ENCODE results near the gene TEX22. TPM values are rescaled to one million over a fixed set of nuclear protein-coding genes. Genes with fewer than 3 reads are reported as not detected.

The TEX22 gene
- polyA plus RNA-seq, 3 donors: 0.52 to 2.2 (median 0.57) TPM

DNA sequence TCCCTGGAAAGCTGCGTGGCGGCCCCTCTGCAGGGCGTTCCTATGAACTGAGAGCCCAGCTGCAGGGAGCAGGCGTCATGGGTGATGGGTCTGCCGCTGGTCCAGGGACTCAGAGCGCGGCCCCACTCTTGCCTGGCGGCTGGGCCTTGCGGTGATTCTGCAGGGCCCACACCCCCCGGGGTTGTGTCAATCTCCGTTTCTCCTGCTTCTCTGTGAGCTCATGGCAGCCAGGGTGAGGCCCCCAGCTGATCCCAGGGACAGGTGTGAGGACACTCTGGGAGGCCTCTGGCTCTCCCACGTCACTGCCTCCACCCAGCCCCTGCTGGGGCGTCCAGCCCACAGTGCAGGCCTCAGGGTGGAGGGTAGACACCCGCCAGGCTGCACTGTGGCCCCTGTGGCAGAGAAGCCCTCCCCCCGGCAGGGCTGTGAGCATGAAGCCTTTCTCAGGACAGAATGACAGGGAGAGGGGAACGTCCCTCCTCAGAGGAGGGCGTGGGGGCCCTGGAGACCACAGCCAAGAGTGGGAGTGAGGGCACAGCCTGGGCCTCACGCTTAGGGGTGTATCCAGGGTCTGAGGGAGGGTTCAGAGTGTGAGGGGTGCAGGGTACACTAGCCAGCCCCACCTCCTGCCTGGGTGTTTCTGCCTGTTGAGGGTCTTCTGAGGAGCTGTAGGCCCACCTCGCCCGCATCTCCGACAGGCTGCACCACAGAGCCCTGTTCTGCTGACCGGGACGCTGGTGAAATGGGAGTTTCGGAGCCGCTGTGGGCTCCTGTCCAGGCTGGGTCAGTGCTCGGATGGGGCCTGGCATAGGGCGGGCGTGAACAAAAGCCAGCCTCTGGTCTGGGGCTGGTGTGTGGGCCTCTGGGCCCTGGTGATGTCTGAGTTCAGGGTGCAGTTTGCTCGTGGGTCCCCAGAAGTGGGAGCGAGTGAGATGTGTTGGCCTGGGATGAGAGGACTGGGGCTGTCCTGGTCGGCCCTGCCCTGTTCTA is 49.6 kb downstream of the TEX22 start:
- Histone ChIP-seq H3K27me3 (ENCODE audit: control insufficient read depth in 2 of 2, insufficient read depth in 2 of 2, low read length in 2 of 2) (no peaks in the 10 kb centered on the region), H3K79me2 (ENCODE audit: insufficient read depth, low read length) (no peaks in the 10 kb centered on the region), H3K4me1 (ENCODE audit: control insufficient read depth in 1 of 2, insufficient read depth in 2 of 2, low read length in 2 of 2) (no peaks in the 10 kb centered on the region), H4K20me1 (ENCODE audit: insufficient read depth, low read length) (peaks cover 12% of the 10 kb centered on the region), H3K4me3 (replicated peaks in 1 of 3; ENCODE audit: low read depth in 2 of 3, low read length in 3 of 3) (no peak overlapping the region), H3K9me3 (replicated peaks in 1 of 2; ENCODE audit: control insufficient read depth in 1 of 2, insufficient read depth in 1 of 2, low read length in 2 of 2) (no peaks in the 10 kb centered on the region), H3K27ac (ENCODE audit: low read depth in 1 of 2, low read length in 2 of 2) (no peak overlapping the region), H3K36me3 (replicated peaks in 1 of 2; ENCODE audit: control insufficient read depth in 1 of 2, insufficient read depth in 2 of 2, low read length in 2 of 2) (peaks cover 25 to 44% of the 10 kb centered on the region in 2 donors), H3K9ac (ENCODE audit: insufficient read depth, low read length, poor library complexity, severe bottlenecking) (no peak overlapping the region), H2AFZ (ENCODE audit: insufficient read depth, low read depth, low read length, poor library complexity, severe bottlenecking) (no peak overlapping the region), H3K4me2 (replicated peaks; ENCODE audit: extremely low read depth, low read length, poor library complexity, severe bottlenecking) (no peak overlapping the region)
- Mint-ChIP-seq H3K4me1 (no peaks in the 10 kb centered on the region), H3K4me3 (no peak overlapping the region), H3K9me3 (no peaks in the 10 kb centered on the region), H3K27me3 (ENCODE audit: low read depth in 3 of 3) (peaks cover 0 to 2% (median 0%) of the 10 kb centered on the region in 3 donors), H3K36me3 (peaks cover 27 to 55% of the 10 kb centered on the region in 2 donors), H3K27ac (peak overlapping the region in 4 of 7 donors; percentile 11 to 60 (median 39))
- intact Hi-C loops (cut with micrococcal nuclease): loop anchor here (1.0 to 10.0 kb wide), 5 partner anchors 43 to 77 kb away; partner anchors contain the start of genes TEDC1 (in 2 of the 2) and TMEM121 (in 1 of the 2)
- 95% methylated on average over 25 of the region's 31 CpGs for WGBS (ENCODE audit: insufficient coverage)
- DNase-seq: no peak
- TF ChIP-seq, protein P1, sequence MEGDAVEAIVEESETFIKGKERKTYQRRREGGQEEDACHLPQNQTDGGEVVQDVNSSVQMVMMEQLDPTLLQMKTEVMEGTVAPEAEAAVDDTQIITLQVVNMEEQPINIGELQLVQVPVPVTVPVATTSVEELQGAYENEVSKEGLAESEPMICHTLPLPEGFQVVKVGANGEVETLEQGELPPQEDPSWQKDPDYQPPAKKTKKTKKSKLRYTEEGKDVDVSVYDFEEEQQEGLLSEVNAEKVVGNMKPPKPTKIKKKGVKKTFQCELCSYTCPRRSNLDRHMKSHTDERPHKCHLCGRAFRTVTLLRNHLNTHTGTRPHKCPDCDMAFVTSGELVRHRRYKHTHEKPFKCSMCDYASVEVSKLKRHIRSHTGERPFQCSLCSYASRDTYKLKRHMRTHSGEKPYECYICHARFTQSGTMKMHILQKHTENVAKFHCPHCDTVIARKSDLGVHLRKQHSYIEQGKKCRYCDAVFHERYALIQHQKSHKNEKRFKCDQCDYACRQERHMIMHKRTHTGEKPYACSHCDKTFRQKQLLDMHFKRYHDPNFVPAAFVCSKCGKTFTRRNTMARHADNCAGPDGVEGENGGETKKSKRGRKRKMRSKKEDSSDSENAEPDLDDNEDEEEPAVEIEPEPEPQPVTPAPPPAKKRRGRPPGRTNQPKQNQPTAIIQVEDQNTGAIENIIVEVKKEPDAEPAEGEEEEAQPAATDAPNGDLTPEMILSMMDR (IDR thresholded peaks at IDR 0.05): no peak

DNA sequence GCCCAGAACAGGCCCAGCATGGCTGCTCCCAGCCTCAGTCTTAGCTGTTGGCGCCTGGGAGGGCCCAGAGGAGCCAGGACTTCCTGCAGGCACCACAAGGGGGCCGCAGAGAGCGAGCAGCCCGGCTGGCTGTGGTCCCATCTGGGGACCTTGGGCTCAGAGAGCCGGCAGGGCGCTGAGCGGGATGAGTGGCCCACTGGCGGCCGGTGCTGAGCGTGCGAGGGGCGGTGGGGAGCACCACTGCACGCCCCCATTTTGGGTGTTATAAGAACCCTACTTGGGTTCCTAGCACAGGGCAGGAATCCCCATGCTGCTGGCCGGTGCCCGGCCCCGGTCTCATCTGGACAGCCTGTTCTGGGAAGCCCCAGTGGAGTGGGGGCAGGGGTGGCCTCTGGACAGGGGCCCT is 50.4 kb downstream of the TEX22 start:
- H3K36me3 Mint-ChIP-seq: peaks cover 27 to 57% of the 10 kb centered on the region in 2 donors
- H3K4me3 ChIP-seq (replicated peaks in 1 of 3; ENCODE audit: low read depth in 2 of 3, low read length in 3 of 3): no peak overlapping the region
- no peaks in the 10 kb centered on the region for H3K27me3 ChIP-seq (ENCODE audit: control insufficient read depth in 2 of 2, insufficient read depth in 2 of 2, low read length in 2 of 2)
- H3K27me3 Mint-ChIP-seq (ENCODE audit: low read depth in 3 of 3): no peaks in the 10 kb centered on the region
- H3K9ac ChIP-seq (ENCODE audit: insufficient read depth, low read length, poor library complexity, severe bottlenecking): no peak overlapping the region
- H3K4me2 ChIP-seq (replicated peaks; ENCODE audit: extremely low read depth, low read length, poor library complexity, severe bottlenecking): no peak overlapping the region
- H2AFZ ChIP-seq (ENCODE audit: insufficient read depth, low read depth, low read length, poor library complexity, severe bottlenecking): no peak overlapping the region
- no peaks in the 10 kb centered on the region for H3K9me3 ChIP-seq (replicated peaks in 1 of 2; ENCODE audit: control insufficient read depth in 1 of 2, insufficient read depth in 1 of 2, low read length in 2 of 2)
- H3K4me3 Mint-ChIP-seq: no peak overlapping the region
- 71% methylated on average over 12 of the region's 16 CpGs for WGBS (ENCODE audit: insufficient coverage)
- H3K4me1 Mint-ChIP-seq: no peaks in the 10 kb centered on the region
- TF ChIP-seq, protein P1 (IDR thresholded peaks at IDR 0.05): peak; percentile 84
- DNase-seq: peak; percentile 35 to 53 (median 51)
- H3K4me1 ChIP-seq (ENCODE audit: control insufficient read depth in 1 of 2, insufficient read depth in 2 of 2, low read length in 2 of 2): no peaks in the 10 kb centered on the region
- no peaks in the 10 kb centered on the region for H3K79me2 ChIP-seq (ENCODE audit: insufficient read depth, low read length)
- H3K9me3 Mint-ChIP-seq: no peaks in the 10 kb centered on the region
- peaks cover 12% of the 10 kb centered on the region for H4K20me1 ChIP-seq (ENCODE audit: insufficient read depth, low read length)
- peak overlapping the region in 1 of 7 donors; percentile 11 for H3K27ac Mint-ChIP-seq
- H3K36me3 ChIP-seq (replicated peaks in 1 of 2; ENCODE audit: control insufficient read depth in 1 of 2, insufficient read depth in 2 of 2, low read length in 2 of 2): peaks cover 30 to 44% of the 10 kb centered on the region in 2 donors
- H3K27ac ChIP-seq (ENCODE audit: low read depth in 1 of 2, low read length in 2 of 2): no peak overlapping the region
- intact Hi-C loops (cut with micrococcal nuclease): loop anchor here (1.0 to 10.0 kb wide), 5 partner anchors 42 to 77 kb away; partner anchors contain the start of genes TEDC1 (in 2 of the 2) and TMEM121 (in 1 of the 2)
